HG03558 (cell line): ENCODE measurements around the gene OSBPL2.

Source experiments
- ATAC-seq: cut with Tn5 transposase; IDR thresholded peaks from one replicate; pipeline ENCODE4 v1.9.1; 2021; ENCODE audit warnings: moderate number of reproducible peaks; ENCODE audit not compliant: unreplicated experiment; ENCODE audit errors: extremely low read depth

Gene OSBPL2

DNA sequence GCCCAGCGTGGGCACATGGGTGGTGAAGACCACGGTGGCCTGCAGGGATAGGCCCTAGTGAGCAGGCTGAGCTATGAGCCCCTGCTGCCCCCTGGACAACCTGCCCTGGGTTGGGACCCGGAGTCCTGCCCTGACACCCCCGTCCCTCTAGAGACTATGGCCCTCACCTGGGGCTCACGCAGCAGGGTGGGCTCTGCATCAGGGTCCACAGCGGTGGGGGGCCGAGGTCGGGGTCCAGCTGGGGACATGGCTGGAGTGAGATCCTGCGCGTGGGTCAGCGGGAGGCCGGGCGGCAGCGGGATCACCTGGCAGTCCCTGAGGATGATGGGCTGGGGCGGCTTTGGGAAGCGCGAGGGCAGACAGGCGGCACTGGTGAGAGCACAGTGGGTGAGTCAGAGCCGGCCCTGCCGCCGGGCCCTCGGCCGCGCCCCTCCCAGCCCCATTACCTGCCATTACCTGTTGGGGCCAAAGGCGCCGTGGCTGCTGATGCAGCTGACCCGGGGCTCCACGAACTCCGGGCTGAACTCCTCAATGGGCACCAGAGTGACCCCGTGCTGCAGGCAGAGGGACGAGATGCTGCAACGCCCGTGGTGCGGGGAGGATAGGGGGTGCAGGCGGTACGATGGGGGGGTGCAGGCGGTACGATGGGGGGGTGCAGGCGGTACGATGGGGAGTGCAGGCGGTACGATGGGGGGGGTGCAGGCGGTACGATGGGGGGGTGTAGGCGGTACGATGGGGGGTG lies 92.4 kb downstream of the OSBPL2 start:
- no peak for ATAC-seq

DNA sequence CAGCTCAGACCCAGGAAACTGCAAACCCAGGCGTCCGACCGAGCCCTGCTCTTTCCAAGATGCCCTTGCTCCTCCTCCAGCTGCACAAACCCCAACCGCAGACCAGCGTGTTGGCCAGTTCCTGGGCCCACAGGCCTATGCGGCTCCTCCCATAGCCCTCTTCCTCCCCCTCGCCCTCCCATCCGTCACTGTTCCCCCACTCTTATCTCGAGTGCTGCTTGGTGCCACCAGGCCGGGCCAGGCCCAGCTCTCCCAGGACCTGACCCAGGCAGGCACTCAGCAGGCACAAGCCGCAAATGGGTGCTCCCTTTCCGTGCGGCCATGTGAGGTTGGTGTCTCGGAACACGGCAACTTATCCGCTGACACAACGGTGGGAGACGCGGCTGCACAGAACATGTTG lies 93.0 kb downstream of the OSBPL2 start:
- ATAC-seq: no peak

DNA sequence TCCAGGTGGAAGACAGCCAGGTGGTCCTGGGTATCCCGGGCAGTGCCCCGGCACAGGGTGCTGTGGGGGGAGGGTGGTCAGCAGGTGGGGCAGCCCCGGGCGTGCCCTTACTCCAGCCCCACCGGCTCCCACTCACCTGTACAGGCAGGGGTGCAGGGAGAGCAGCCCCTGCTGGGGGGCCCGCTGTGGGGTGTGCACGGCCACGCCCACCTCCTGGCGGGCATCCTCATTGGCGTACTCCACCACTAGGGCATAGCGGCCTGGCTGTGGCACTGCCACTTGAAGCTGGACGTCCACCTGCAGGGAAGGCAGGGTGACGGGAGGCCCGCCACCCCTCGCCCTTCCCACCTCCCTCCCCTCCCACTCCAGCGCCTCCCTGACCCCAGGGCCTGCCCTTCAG lies 94.1 kb downstream of the OSBPL2 start:
- ATAC-seq: no peak

DNA sequence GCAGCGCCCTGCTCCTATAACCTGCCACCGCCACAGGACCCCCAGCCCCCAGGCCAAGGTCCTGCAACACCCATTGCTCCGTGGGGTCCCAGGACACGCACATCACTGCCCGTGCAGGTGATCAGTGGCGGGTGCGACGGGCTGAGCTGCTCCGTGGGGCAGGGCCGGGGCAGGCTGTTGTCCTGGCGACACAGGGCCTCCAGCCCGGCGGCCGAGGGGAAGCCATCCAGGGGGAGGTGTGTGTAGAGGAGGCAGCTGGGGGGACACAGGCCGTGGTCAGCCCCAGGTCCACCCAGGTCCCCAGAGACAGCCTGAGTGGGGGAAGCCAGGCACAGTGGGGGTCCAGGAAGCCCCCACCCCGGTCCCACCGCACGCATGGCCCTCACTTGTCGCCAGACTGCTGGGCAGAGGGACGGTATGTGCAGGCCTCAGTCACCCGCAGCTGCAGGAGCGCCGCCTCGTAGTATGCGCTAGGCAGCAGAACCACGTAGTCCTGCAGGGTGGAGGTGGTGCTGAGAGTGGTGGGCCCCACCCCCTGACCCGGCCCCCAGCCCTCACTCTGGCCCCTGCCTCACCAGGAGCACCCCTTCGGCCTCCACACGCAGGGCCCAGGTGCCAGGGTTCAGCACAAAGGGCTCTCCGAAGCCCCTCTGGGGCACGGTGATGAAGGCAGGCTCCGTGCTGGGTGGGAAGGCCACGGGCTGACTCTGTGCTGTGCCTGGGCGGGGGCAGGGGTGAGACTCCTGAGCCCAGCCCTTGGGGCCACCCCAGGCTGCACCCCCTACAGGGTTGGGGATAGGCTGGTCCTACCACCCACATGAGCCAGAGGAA lies 94.9 kb downstream of the OSBPL2 start:
- ATAC-seq: no peak

DNA sequence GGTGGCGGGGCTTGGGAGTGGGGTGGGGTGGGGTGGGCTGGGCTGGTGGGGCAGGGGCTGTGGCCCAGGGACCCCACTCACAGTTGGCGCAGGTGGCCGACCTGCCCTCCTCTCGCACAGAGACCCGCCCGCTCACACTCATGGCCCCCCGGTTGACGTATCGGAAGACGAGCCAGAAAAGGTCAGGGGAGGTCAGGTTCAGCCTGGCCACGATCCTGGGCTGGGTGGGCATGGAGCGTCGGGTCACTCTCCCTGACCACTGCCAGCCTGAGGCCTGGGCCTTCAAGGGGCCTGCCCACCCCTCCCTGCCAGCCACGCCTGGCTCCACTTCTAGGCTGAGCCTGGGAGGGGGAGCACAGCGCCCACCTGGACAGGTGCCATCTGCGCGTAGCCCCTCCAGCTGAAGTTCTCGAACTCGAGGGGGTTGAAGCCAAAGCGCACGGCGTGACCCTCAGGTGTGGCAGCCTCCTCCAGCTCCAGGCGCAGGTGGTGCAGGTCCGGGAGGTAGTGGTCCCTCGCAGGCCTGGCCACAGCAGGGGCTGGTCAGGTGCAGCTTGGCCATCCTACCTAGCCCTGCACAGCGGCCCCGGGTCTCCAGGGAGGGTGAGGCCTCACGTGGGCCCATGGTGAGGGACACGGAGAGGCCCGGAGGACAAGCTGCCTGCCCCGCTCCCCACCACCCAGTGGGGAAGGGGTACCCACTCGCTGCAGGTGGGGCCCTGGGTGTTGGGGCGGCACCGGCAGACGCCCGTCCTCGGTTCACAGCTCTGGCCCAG lies 95.7 kb downstream of the OSBPL2 start:
- ATAC-seq: no peak

DNA sequence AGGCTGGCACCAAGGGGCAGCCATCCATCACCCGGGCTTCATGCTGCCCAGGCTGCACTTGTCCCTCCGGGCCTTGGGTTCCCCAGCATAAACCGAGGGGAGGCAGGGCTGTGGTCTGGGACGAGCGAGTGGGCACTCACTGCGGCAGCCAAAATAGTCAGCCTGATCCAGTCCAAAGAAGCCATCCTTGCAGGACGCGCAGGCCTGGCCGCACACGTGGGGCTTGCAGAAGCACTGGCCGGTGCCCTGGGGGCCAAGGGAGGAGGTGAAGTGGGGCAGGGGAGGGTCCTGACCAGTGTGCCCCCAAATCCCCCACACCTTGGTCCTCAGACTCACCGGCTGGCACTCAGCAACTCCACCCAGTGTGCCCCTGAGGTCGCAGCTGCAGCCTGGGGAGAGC lies 96.6 kb downstream of the OSBPL2 start:
- no peak for ATAC-seq

DNA sequence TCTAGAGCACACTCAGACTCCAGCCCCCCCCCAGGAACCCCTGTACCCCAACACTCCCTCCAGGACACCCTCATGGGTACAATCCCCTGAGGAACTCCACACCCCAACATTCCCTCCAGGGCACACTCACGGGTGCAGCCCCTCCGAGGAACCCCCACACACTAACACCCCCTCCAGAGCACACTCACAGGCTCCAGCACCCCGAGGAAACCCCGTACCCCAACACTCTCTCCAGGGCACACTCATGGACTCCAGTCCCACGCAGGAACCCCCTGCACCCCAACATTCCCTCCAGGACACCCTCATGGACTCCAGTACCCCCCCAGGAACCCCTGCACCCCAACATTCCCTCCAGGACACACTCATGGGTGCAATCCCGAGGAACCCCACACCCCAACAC lies 97.2 kb downstream of the OSBPL2 start:
- ATAC-seq: no peak

DNA sequence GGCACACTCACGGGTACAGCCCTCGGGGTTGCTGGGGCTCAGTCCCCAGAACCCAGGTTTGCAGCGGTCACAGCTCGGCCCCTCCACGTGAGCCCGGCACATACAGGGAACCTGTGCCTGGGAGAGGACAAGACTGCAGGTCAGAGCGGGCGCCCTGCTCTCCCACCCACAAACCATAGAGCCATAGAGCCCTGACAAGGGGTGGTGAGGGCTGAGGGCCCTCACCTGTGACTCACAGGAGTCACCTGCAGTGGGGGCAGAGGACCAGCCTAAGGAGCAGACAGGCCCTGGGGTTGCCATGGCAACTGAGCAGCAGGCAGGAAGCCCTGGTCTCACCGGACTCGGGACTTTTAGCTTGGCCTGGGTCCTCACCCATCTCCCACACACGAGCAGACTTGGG lies 98.0 kb downstream of the OSBPL2 start:
- ATAC-seq: no peak

DNA sequence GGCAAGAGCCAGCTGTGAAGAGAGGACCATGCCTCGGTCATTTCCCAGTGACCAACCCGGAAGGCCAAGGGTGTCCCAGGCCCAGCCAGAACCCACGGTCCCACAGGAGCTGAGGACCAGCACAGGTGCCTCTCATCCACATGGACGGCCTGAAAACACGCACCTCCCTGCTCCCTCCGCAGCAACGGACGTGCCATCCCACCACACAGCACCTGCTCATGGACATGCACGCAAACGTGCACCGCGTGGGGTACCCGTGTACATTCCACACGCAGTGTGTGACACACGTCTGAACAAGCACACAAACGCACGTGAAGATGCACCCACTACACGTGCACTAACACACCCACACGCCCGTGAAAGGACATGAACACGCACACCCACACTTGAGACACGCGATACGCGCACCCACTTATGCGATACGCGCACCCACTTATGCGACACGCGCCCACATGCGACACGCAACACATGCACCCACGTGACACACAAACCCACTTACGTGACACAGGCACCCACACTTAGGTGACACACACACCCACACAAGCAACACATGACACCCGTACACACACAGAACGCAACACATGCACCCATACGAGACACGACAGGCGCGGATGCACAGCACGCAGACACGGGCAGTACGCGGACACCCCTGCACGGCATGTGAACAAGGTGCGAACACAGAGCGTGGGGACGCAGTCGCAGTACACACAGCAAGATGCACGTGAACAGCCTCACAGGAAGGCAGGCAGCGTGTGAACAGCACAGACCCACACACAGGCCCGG lies 98.6 kb downstream of the OSBPL2 start:
- no peak for ATAC-seq

DNA sequence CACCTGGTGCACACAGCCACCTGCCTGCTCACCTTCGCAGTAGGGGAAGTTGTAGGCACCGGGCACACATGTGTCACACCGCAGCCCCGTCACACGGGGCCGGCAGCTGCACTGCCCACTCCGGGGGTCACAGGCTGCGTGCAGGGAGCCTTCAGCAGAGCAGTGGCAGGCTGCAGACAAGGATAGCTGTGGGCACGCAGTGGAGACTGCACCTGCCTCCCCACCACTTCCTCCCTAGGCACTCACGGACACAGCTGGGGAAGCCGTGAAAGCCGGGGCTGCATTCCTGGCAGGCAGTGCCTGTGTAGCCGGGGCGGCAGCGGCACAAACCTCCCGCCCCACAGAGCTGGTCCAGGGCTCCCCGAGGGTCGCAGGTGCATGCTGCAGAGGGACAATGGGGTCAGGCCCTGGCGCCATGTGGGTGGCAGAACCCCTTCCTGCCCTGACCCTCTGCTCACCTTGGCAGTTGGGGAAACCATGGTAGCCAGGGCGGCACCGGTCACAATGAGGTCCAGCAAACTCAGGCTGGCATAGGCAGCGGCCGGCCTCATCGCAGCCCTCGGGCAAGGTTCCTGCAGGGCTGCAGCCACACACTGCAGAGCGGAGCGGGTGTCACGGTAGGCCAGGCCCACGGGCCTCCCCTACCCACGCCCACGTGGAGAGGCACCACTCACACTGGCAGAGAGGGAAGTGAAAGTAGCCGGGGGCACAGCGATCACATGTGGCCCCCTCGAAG lies 99.4 kb downstream of the OSBPL2 start:
- ATAC-seq: no peak

DNA sequence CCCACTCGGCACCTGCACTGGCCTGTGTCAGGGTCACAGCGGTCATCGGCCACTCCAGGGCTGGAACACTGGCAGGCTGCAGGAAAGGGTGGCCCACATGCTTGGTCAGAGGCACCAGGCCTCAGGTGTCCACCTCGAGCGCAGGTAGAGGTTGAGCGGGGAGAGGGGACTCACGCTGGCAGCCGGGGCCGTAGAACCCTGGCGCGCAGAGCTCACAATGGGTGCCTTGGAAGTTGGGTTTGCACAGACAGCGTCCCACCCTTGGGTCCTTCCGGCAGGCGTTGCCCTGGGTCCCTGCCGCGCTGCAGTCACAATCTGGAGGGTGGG lies 99.9 kb downstream of the OSBPL2 start:
- ATAC-seq: no peak

DNA sequence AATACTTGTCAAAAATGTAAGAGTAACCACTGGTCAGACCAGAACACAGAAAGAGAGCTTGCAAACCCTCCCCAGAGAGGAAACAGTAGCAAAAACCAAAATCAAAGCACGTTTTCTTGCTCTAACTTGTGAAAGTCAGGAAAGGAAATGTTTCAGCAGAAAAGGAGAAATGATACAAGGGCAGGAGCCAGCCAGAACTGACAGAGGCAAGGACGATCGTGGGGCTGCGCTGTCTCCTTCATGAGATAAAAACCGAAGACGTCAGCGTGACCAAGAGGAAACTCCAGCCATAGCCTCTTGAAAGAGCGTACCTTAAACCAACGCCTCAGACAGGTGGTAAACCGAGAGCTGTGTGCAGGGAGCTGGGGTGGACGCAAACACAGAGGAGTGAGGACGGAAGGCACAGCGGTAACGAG lies 101.3 kb downstream of the OSBPL2 start:
- peak; percentile 78 for ATAC-seq

DNA sequence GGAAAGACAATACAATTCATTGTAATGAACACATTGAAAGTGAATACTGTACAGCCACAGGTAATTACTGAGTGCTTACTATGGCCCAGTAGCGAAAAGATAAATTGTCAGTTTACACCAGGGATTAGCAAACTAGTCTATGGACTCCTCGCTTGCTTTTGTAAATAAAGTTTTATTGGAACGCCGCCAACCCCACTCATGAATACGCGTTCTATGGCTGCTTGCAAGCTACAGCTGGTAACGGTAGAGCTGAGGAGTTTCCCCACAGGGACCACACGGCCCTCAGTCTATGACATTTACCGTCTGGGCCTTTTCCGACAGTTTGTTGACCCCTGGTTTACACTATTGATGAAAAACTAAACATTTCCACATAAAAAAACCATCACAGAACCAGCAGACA lies 104.6 kb downstream of the OSBPL2 start:
- no peak for ATAC-seq

DNA sequence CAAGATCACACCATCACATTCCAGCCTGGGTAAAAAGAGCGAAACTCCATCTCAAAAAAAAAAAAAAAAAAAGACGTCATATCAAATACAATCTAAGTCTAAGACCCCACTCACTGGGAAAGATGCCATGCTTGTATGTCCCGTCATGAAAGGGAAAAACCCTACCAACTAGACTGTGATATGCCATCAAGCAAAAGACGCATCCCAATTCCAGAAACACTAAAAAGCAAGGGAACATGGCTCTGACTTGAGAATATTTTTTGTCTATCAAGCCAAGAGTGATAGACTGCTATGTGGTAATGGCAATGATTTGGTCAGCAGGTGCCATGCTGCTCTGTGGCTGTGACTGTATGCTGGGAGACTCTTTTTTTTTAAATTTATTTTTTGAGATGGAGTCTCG lies 105.8 kb downstream of the OSBPL2 start:
- no peak for ATAC-seq

DNA sequence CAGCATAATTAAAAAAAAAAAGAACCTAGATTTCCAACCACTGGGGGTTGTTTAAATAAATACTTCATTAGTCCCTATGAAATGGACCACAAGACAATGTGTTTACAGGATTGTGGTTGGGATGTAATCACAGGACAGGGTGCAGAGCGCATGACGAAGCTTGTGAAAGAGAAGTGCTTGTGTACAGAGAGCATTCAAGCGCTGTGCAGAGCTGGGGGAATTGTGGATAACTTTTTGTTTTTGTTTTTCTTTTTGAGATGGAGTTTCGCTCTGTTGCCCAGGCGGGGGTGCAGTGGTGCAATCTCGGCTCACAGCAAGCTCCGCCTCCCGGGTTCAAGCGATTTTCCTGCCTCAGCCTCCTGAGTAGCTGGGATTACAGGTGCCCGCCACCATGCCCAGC lies 106.5 kb downstream of the OSBPL2 start:
- no peak for ATAC-seq
